DMS79 treated with DMSO at 0.1 percent for 48 hours (cell line): ENCODE measurements around the gene STARD10.
"Not testable (repeated sequence)": the region's sequence is repeated elsewhere in the genome, so short reads cannot be mapped to it uniquely, and the experiment has no call there.

Experiments
- DNase-seq: peaks from one replicate; lab custom pipeline; 2025; lab: John Stamatoyannopoulos, UW

The STARD10 gene

GRCh38 chr11:72826191-72826941 is 32.5 kb upstream of the STARD10 start:
- DNase-seq: no peak

GRCh38 chr11:72825661-72826060 is 31.8 kb upstream of the STARD10 start:
- no peak for DNase-seq

- DNase-seq: no peak
These were observed 31.1 kb upstream of the STARD10 start for GRCh38 chr11:72824811-72825505.

- DNase-seq: no peak
These were observed 30.2 kb upstream of the STARD10 start for GRCh38 chr11:72824020-72824419.

- no peak for DNase-seq
These were observed 29.4 kb upstream of the STARD10 start for GRCh38 chr11:72823105-72823804.

- peak; percentile 97 for DNase-seq
These were observed 28.3 kb upstream of the STARD10 start for GRCh38 chr11:72821920-72822799.

GRCh38 chr11:72821221-72821919 is 27.5 kb upstream of the STARD10 start:
- DNase-seq: peak; percentile 61

- no peak for DNase-seq
These were observed 26.7 kb upstream of the STARD10 start for GRCh38 chr11:72820439-72821139.

GRCh38 chr11:72818971-72819370 is 25.1 kb upstream of the STARD10 start:
- DNase-seq: no peak

- no peak for DNase-seq
These were observed 24.1 kb upstream of the STARD10 start for GRCh38 chr11:72817966-72818365.

GRCh38 chr11:72816404-72816990 is 22.6 kb upstream of the STARD10 start:
- DNase-seq: no peak

- no peak for DNase-seq
These were observed 21.3 kb upstream of the STARD10 start for GRCh38 chr11:72815110-72815618.

GRCh38 chr11:72814286-72815109 is 20.7 kb upstream of the STARD10 start, which contains the start of gene ATG16L2:
Gene ATG16L2 (plus strand): TSS chr11:72814411. CDS start chr11:72814446, 35 bp downstream.
- DNase-seq: peak; percentile 90

- peak; percentile 90 for DNase-seq
These were observed 20.0 kb upstream of the STARD10 start for GRCh38 chr11:72813740-72814285.

GRCh38 chr11:72812967-72813739 is 19.3 kb upstream of the STARD10 start:
- DNase-seq: peak; percentile 79

- DNase-seq: peak; percentile 82
These were observed 18.7 kb upstream of the STARD10 start for GRCh38 chr11:72812604-72812966.

GRCh38 chr11:72811686-72812085 is 17.8 kb upstream of the STARD10 start:
- DNase-seq: not testable (repeated sequence)

- DNase-seq: no peak
These were observed 14.5 kb upstream of the STARD10 start for GRCh38 chr11:72808331-72808798.
